KOPT-K1 (cell line): ENCODE data around the gene VAV3.
"Not testable (repeated sequence)": the region's sequence is repeated elsewhere in the genome, so short reads cannot be mapped to it uniquely, and the experiment has no call there.

ENCODE experiments used
- H3K27ac ChIP-seq: fragments of 200-600 bp; sonication (generic); 2 replicates; pipeline ENCODE4 v1.5.1; 2016; ENCODE audit warnings: antibody characterized with exemption, mild to moderate bottlenecking, low read depth, low read length; ENCODE audit not compliant: poor library complexity, severe bottlenecking
- H3K36me3 ChIP-seq: fragments of 200-600 bp; sonication (generic); 2 replicates; pipeline ENCODE4 v1.5.1; 2017; ENCODE audit warnings: antibody characterized with exemption, mild to moderate bottlenecking, low read length, moderate library complexity; ENCODE audit not compliant: insufficient read depth
- H3K9me3 ChIP-seq: fragments of 200-600 bp; sonication (generic); 2 replicates; pipeline ENCODE4 v1.5.1; 2017; ENCODE audit warnings: antibody characterized with exemption, low read length, mild to moderate bottlenecking; ENCODE audit not compliant: insufficient read depth, poor library complexity, severe bottlenecking

Gene VAV3

GRCh38 chr1:107710005-107710404, 255.0 kb downstream of the VAV3 start:
- peaks cover 4% of the 10 kb centered on the region for H3K9me3 ChIP-seq
- H3K27ac ChIP-seq: no peak overlapping the region
- H3K36me3 ChIP-seq: no peaks in the 10 kb centered on the region

DNA sequence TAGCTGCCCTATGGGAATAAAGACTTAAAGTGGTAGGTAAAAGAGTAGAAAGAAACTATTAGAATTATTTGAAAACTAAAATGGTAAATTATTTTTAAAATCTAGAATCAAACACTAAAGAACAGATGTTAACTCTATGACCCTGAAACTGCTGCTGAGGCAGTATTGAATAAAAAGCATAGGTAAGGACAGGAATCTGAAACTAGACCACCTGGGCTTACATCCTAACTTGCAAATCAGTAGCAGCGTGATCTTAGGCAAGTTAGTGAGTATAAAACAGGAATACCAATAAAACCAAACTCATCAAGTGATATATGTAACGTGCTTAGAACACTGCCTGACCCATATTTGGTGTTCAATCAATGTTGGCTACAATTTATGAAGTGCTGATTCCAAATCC, 257.9 kb downstream of the VAV3 start:
- peaks cover 4% of the 10 kb centered on the region for H3K9me3 ChIP-seq
- H3K36me3 ChIP-seq: no peaks in the 10 kb centered on the region
- H3K27ac ChIP-seq: no peak overlapping the region

DNA sequence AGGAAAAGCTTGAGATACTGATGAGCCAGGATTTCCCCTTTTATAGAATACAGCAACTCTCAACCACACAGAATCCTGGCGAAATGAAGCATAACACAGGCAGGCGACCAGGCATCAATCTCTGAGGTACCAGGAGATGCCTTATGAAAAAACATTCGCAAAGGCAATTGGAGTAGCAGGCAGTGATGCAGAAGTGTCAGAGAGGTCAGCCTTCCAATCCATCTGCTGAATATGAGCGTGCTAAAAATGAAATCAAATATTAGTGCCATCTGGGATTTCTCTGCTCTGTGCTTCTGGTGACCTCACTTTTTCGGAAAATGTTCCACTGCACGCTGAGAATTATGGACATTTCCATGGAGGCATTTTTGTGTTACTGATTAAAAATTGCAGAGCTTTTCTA, 258.8 kb downstream of the VAV3 start:
- H3K9me3 ChIP-seq: peaks cover 3% of the 10 kb centered on the region
- H3K27ac ChIP-seq: no peak overlapping the region
- no peaks in the 10 kb centered on the region for H3K36me3 ChIP-seq

GRCh38 chr1:107704911-107705310, 260.1 kb downstream of the VAV3 start:
- Histone ChIP-seq H3K27ac (no peak overlapping the region), H3K9me3 (no peaks in the 10 kb centered on the region)

DNA sequence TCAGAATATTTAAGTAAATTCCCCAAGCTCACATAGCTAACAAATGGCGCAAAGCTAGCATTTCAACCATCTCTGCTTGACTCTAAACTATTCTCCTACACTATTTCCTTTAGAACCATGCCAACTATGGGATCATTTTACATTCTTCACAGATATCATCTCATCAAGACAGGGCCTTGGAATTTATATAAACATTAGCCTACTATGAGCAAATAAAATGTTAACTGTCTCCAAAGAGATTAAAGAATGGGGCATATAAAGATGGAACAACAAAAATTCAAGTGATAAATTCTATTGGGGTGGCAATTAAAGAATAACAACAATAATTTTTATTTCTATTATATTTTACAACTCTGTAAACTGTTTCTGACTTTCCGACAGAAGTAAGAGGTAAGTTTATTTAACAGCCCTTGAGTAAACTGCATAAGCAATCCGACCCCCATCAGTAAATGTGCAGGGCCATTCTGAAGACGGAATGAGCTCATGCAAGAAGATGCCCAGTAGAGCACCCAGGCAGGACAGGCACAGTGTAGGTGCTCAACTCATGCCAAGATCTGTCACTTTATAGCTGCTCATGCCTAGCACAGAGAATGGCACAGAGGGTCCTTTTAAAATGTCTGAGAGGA, 261.9 kb downstream of the VAV3 start:
- Histone ChIP-seq H3K9me3 (no peaks in the 10 kb centered on the region), H3K27ac (no peak overlapping the region), H3K36me3 (no peaks in the 10 kb centered on the region; the same call in 1 of the 2 replicates)

More at GRCh38 chr1:107704911-107705310, 260.1 kb downstream of the VAV3 start:
- H3K36me3 ChIP-seq: no peaks in the 10 kb centered on the region

DNA sequence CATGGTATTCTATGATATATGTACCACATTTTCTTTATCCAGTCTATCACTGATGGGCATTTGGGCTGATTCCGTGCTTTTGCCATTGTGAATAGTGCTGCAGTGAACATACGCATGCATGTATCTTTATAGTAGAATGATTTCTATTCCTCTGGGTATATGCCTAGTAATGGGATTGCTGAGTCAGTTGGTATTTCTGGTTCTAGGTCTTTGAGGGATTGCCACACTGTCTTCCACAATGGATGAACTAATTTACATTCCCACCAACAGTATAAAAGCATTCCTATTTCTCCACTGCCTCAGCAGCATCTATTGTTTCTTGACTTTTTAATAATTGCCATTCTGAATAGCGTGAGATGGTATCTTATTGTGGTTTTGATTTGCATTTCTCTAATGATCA, 264.3 kb downstream of the VAV3 start:
- not testable (repeated sequence) for H3K27ac ChIP-seq, H3K36me3 ChIP-seq, H3K9me3 ChIP-seq

GRCh38 chr1:107698161-107698560, 266.8 kb downstream of the VAV3 start:
- H3K27ac ChIP-seq: no peak overlapping the region
- H3K9me3 ChIP-seq: no peaks in the 10 kb centered on the region
- H3K36me3 ChIP-seq: no peaks in the 10 kb centered on the region; the same call in 1 of the 2 replicates

DNA sequence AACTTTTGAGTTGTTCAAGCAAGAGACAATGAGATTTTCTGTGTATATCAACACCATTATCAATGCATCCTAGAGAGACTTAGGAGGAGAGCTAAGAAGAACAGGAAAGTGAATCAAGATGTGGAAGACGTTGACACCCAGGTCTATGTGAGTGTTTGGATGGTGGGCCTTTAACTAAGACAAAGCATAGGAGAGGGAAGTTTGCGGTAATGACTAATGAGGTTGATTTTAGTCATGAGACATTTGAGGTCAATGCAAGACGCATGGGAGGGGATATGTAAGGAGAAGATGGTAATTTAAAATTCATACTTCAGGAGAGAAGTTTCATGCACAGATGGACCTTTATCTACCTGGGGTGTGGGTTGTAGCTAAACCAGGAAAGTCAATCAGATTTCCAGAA, 269.6 kb downstream of the VAV3 start:
- Histone ChIP-seq H3K9me3 (no peaks in the 10 kb centered on the region), H3K27ac (no peak overlapping the region), H3K36me3 (no peaks in the 10 kb centered on the region; the same call in 1 of the 2 replicates)

DNA sequence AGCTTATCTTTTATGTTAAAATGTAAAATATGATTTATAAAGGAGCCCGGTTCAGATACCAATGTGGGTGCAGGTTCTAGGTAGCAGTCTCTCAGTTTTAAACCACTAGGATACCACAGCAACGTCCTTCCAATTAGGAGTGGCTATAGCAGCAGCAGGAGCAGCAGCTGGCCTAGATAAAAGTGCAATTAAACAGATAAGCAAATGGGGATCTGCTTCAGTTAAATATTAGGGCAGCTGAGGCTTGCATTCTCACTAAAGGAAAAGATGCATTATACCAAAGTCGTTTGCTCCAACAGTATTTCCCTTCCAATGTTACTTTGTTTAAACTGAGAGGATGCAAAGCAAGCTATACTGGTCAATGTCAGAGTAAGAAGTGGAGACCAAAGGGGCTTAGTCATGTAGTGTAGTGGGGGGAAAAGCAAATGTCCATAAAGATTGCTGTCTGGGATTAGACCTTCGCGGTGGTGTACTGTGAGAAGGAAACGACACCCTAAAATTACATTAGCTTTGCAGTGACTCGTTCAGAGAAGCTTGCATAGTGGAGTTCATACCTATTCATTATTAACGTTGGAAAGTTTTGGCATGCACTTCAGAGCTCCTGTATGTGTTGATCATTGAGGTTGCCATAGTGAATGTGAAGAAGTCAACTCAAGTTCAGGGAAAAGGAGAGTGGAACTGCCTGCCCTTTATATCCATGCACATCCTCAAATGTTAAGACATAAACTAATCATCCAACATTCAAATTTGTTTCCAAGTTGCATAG, 272.2 kb downstream of the VAV3 start:
- Histone ChIP-seq H3K9me3 (no peaks in the 10 kb centered on the region), H3K36me3 (no peaks in the 10 kb centered on the region; the same call in 1 of the 2 replicates), H3K27ac (no peak overlapping the region)

GRCh38 chr1:107691540-107691939, 273.4 kb downstream of the VAV3 start:
- Histone ChIP-seq H3K9me3 (no peaks in the 10 kb centered on the region), H3K27ac (no peak overlapping the region)

DNA sequence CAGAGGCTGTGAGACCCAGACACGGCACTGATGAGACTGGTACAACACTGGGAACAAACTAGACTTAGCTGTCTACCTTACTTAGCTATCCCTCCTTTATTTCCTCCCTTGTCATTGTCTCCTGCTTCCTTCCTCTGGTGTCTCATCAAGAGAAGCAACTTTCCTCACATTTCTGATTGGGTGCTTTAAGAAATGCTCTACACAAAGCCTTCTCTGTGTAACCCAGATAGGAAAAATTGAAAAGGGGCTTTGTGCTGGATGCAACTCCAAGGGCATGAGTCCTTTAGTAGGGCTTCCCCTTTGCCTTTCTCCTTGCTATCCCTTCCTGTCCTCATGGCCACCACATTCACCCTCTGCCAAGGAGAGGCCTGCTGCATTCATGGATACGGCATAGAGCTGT, 274.5 kb downstream of the VAV3 start:
- H3K9me3 ChIP-seq: no peaks in the 10 kb centered on the region
- no peak overlapping the region for H3K27ac ChIP-seq
- H3K36me3 ChIP-seq: no peaks in the 10 kb centered on the region; the same call in 1 of the 2 replicates

More at GRCh38 chr1:107691540-107691939, 273.4 kb downstream of the VAV3 start:
- H3K36me3 ChIP-seq: no peaks in the 10 kb centered on the region; the same call in 1 of the 2 replicates

- H3K9me3 ChIP-seq: no peaks in the 10 kb centered on the region
- H3K36me3 ChIP-seq: no peaks in the 10 kb centered on the region; the same call in 1 of the 2 replicates
- H3K27ac ChIP-seq: no peak overlapping the region
Observed at GRCh38 chr1:107689733-107690132, 275.2 kb downstream of the VAV3 start.

- no peaks in the 10 kb centered on the region; the same call in 1 of the 2 replicates for H3K36me3 ChIP-seq
- no peak overlapping the region for H3K27ac ChIP-seq
- H3K9me3 ChIP-seq: no peaks in the 10 kb centered on the region
Observed at GRCh38 chr1:107689159-107689558, 275.8 kb downstream of the VAV3 start.

DNA sequence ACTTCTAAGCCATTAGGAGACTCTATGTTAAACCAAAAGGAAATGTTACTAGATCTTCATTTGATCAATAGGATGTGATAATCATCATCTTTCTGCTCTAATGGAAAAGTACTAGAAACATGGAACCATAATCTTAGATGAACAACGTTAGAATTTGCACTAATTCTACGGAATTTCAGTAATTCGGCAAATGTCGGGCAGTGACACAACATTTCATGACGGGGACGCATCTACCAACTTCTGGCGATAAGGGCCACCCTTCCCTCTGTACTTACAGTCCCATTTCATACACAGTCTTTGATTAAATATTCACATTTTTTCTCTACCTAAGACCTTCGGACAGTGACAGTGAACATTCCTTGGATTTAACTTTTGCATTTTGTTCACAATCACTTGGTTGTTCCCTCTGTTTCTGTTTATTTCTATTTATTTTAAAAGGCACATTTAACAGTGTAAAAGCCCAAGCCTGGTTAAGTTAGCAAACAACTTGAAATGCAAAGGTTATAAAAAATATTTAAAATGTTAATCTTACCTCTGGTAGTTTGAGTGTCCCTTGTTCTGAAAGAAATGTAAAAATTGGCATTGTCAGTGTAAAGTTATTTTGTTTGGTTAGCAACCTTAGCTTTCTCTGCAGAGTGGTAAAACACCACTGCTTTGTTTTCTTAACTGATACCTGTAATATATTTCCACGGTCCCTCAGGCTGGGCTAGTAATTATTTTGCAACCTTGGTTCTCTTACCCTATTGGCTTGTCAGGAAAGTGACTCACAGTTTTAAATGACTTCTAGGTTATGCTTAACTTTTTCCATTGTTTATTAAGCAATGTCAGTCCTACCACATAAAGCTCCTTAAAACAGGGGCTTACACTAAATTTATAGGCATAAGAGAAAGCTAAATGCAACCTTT, 276.9 kb downstream of the VAV3 start:
- Histone ChIP-seq H3K27ac (no peak overlapping the region), H3K9me3 (no peaks in the 10 kb centered on the region), H3K36me3 (no peaks in the 10 kb centered on the region; the same call in 1 of the 2 replicates)

GRCh38 chr1:107683683-107684082, 281.3 kb downstream of the VAV3 start:
- Histone ChIP-seq H3K27ac (no peak overlapping the region), H3K36me3 (no peaks in the 10 kb centered on the region)

More at GRCh38 chr1:107683683-107684082, 281.3 kb downstream of the VAV3 start:
- H3K9me3 ChIP-seq: no peaks in the 10 kb centered on the region
